ENCODE results near the gene MAP3K12.
"Not testable (repeated sequence)": the region's sequence is repeated elsewhere in the genome, so short reads cannot be mapped to it uniquely, and the experiment has no call there.

Gene MAP3K12

GRCh38 chr12:53466640-53467039, 32.6 kb downstream of the MAP3K12 start:
- DNase-seq (ENCODE audit: low read depth): no peak

- no peak for DNase-seq (ENCODE audit: low read depth)
Observed at GRCh38 chr12:53465679-53466078, 33.6 kb downstream of the MAP3K12 start.

DNA sequence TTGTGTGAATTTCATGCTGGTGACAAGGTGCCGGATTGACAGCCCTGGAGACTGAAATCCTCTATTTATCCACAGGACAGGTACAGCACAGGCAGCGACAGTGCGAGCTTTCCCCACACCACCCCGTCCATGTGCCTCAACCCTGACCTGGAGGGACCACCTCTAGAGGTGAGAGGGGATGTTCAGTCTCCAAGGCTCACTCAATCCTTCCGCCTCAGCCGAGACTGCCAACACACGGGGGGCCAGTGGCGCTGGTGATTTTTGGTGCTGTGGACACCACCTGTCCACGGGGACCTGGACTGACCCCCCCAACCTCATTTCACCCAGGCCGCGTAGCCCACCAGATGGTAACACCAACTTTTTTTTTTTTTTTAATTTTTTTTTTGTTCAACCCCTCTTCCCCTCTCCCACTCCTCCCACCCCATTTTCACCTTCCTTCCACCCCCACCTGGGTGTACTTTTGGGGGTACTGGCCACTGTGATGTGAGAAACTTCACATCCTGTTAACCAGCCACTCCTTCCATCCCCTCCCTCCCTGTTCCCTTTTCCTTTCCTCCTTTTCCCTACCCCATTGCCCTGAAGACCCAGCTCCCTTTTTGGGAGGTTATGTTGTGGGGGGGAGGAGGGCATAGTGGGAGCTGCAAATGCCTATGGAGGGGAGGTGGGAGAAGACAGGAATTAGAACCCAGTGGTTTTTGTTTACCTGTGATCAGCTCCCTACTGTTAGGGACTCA, 34.4 kb downstream of the MAP3K12 start:
- no peak for DNase-seq (ENCODE audit: low read depth)

DNA sequence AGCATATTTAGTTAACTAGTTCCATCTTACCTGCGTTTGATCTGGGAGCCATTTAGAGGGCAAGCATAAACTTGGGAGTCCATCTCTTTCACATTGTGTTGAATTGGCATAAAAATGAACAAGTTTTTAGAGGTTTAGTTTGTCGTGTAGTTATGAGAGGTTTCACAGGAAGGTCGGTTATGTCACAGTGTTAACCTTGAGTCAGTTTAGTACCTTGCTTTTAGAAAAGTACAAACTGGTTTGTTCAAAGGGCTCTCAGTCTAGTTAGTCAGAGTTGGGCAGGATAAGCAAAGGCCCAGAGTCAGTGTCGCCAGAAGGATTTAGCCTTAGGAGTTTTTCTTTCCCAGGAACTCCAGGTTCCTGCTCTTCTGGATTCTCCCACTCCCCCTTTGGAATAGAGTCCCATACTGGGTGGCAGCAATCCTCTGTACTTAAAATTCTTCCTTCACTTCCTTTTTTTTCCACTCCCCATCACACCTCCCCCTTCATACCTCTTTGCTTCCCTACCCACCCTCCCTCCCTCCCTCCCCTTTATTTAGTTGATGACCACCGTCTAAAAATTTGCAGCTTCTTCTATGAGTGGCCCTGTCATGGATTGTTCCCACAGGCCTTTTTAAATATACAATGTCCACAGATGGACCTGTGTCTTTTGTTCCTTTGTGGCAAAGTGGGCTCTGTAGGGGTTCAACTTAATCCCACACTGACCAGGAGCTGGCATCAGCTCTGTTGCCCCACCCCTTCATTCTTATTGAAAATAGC, 35.3 kb downstream of the MAP3K12 start:
- no peak for DNase-seq (ENCODE audit: low read depth)

DNA sequence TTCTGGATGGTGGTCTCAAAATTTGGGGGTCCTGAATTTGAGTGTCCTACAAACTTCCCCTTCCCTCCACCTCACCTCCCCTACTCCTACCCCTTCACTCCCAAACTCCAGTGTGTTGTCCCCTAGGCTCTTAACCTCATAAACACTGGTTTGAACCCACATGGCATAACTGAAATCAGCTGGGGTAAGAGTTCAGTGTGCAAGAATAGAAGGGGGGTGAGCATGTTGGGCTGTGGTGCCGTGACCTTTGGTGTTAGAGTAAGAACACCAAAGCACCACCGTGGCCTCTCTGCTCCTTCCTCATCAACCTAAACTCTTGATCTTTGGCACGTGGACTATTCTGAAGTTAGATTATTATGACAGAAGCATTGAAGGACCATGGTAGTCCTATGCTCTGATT, 36.3 kb downstream of the MAP3K12 start:
- DNase-seq (ENCODE audit: low read depth): no peak

GRCh38 chr12:53461591-53461990, 37.7 kb downstream of the MAP3K12 start:
- DNase-seq (ENCODE audit: low read depth): no peak

- DNase-seq (ENCODE audit: low read depth): no peak
Observed at GRCh38 chr12:53461059-53461458, 38.2 kb downstream of the MAP3K12 start.

DNA sequence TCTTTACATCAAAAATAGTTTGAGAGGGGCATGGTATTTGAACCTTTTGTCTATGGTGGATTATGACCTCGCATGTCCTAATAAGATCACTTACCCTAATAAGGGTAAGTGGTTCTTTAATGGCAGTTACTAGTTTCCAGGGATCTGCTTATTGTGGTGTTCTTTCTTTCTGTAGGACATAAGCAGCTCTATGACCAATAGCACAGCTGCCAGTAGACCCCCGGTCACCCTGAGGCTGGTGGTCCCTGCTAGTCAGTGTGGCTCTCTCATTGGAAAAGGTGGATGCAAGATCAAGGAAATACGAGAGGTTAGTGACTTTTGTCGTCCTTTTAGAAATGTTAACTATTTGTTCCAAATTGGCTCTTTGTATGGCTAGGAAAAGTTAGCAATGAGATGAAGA, 40.2 kb downstream of the MAP3K12 start:
- DNase-seq (ENCODE audit: low read depth): no peak

- no peak for DNase-seq (ENCODE audit: low read depth)
Observed at GRCh38 chr12:53456654-53457366, 42.4 kb downstream of the MAP3K12 start.

- no peak for DNase-seq (ENCODE audit: low read depth)
Observed at GRCh38 chr12:53454707-53455106, 44.6 kb downstream of the MAP3K12 start.

- DNase-seq (ENCODE audit: low read depth): no peak
Observed at GRCh38 chr12:53453953-53454640, 45.2 kb downstream of the MAP3K12 start.

- DNase-seq (ENCODE audit: low read depth): peak; percentile 64
Observed at GRCh38 chr12:53452159-53453077, 46.8 kb downstream of the MAP3K12 start.

GRCh38 chr12:53451661-53452158, 47.5 kb downstream of the MAP3K12 start, which contains the start of gene PCBP2:
PCBP2 (plus strand) TSS chr12:53452102; CDS start chr12:53454801, 2,699 bp downstream.
- peak; percentile 97 for DNase-seq (ENCODE audit: low read depth)

DNA sequence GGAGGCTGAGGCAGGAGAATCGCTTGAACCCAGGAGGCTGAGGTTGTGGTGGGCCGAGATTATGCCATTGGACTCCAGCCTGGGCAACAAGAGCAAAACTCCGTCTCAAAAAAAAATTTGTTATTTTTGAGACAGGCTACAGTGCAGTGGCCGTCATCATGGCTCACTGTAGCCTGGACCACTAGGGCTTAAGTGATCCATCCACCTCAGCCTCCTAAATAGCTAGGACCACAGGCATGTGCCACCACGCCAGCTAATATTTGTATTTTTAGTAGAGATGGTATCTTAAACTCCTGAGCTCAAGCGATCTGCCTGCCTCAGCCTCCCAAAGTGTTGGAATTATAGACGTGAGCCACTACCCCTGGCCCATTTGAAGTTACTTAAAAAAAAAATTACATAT, 48.3 kb downstream of the MAP3K12 start:
- no peak for DNase-seq (ENCODE audit: low read depth)

- not testable (repeated sequence) for DNase-seq (ENCODE audit: low read depth)
Observed at GRCh38 chr12:53444593-53445325, 54.5 kb downstream of the MAP3K12 start.

DNA sequence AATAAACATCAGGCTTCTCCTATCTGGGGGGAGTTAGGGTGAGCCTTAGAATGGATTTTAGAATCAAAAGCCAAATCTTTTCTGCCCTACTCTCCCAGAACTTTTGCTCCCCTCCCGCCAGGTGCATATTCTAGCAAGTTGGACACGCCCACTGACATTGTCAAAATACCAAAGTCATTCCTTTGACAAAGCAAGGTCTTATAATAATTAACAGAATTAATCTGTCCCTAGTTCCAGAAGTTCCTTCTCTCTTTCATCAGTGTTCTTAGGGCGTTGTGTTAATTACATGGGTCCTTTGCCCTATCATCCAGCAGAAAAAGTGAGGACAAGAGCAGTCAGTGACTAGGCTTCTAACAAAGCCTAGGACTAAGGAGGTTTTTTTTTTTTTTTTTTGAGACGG, 55.3 kb downstream of the MAP3K12 start:
- DNase-seq (ENCODE audit: low read depth): no peak

- DNase-seq (ENCODE audit: low read depth): peak; percentile 98
Observed at GRCh38 chr12:53441040-53441833, 58.0 kb downstream of the MAP3K12 start, which contains the start of gene PRR13. PRR13 (plus strand) TSS chr12:53441734; CDS start chr12:53442715, 981 bp downstream.

- not testable (repeated sequence) for DNase-seq (ENCODE audit: low read depth)
Observed at GRCh38 chr12:53439582-53439981, 59.7 kb downstream of the MAP3K12 start.

DNA sequence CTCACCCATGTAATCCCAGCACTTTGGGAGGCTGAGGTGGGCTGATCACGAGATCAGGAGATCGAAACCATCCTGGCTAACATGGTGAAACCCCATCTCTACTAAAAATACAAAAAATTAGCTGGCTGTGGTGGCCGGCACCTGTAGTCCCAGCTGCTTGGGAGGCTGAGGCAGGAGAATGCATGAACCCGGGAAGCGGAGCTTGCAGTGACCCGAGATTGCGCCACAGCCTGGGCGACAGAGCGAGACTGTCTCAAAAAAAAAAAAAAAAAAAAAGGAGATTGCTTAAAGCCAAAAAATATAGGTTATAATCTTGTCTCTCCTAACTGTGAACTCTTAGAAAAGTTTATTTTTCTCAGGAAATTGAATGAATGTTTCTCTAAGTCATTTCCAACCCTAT, 63.9 kb downstream of the MAP3K12 start:
- not testable (repeated sequence) for DNase-seq (ENCODE audit: low read depth)
